HPDE6-E6E7 (cell line): ENCODE measurements around the gene ANTXRL.
"Not testable (repeated sequence)": the region's sequence is repeated elsewhere in the genome, so short reads cannot be mapped to it uniquely, and the experiment has no call there.

Source experiments
- DNase-seq: peaks from one replicate; pipeline ENCODE4 v3.0.0; 2011; ENCODE audit warnings: missing footprints; ENCODE audit errors: extremely low spot score

The ANTXRL gene

GRCh38 chr10:46273506-46274477 lies 13.0 kb upstream of the ANTXRL start:
- DNase-seq: no peak

GRCh38 chr10:46277840-46278239 lies 9.0 kb upstream of the ANTXRL start:
- no peak for DNase-seq

GRCh38 chr10:46282421-46282831 lies 4.4 kb upstream of the ANTXRL start:
- not testable (repeated sequence) for DNase-seq

GRCh38 chr10:46282842-46283574 lies 3.8 kb upstream of the ANTXRL start:
- peak; percentile 58 for DNase-seq

GRCh38 chr10:46283580-46284285 lies 3.1 kb upstream of the ANTXRL start:
- DNase-seq: no peak

GRCh38 chr10:46284286-46285229 lies 2.2 kb upstream of the ANTXRL start:
- DNase-seq: peak; percentile 83

- no peak for DNase-seq
Measured at GRCh38 chr10:46285300-46285699, 1.5 kb upstream of the ANTXRL start.

GRCh38 chr10:46285966-46286620 lies 704 bp upstream of the ANTXRL start:
- no peak for DNase-seq

GRCh38 chr10:46287846-46288477 lies 1.2 kb downstream of the ANTXRL start:
- DNase-seq: peak; percentile 44

GRCh38 chr10:46288601-46289206 lies 1.9 kb downstream of the ANTXRL start:
- no peak for DNase-seq

GRCh38 chr10:46289209-46289810 lies 2.5 kb downstream of the ANTXRL start:
- no peak for DNase-seq

- no peak for DNase-seq
Measured at GRCh38 chr10:46290101-46290886, 3.5 kb downstream of the ANTXRL start.

GRCh38 chr10:46291817-46292572 lies 5.2 kb downstream of the ANTXRL start:
- DNase-seq: no peak

- no peak for DNase-seq
Measured at GRCh38 chr10:46292573-46293023, 5.8 kb downstream of the ANTXRL start.

- no peak for DNase-seq
Measured at GRCh38 chr10:46293228-46293627, 6.4 kb downstream of the ANTXRL start.

- DNase-seq: no peak
Measured at GRCh38 chr10:46293832-46294640, 7.2 kb downstream of the ANTXRL start.
